ENCODE measurements around the gene CX3CR1. TPM values are rescaled to one million over a fixed set of nuclear protein-coding genes. Genes with fewer than 3 reads are reported as not detected.

The CX3CR1 gene
- total and polyA plus RNA-seq, 9 of the 15 experiments (the other 6 are each of a cell fraction or from before 2014, with no cell fraction given): 0.03 to 0.21 TPM; not detected in 7

DNA sequence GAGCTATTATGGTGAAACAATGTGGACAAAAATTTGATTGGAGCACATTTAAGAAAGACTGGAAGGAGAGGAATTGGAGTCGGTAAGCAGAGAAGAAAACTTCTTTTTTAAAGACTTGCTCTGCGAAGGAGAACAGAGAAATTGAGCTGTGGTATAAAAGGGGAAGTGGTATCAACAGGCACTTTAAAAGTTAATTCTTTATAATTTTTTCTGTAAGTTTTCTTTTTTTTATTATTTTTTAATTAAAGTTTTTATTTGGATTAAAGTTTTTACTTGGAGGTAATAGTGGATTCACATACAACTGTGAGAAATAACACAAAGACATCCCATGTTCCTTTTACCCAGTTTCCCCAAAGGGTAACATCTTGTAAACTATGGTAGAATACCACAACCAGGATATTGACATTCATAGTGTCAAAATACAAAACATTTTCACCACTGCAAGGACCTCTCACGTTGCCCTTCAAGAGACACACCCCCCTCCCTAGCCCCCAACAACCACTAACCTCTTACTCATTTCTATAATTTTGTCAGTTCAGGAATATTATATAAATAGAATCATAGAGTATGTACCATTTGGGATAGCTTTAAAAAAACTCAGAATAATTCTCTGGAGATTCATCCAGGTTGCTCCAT is 53.6 kb downstream of the CX3CR1 start:
- Histone ChIP-seq H3K9ac (ENCODE audit: insufficient read depth in 1 of 2, low read depth in 2 of 2, low read length in 2 of 2) (no peak overlapping the region), H3K4me2 (ENCODE audit: insufficient read depth, low read length) (no peak overlapping the region), H3K79me2 (ENCODE audit: control insufficient read depth, insufficient read depth, low read length) (no peaks in the 10 kb centered on the region), H3K27me3 (ENCODE audit: control insufficient read depth in 2 of 2, insufficient read depth in 2 of 2, low read length in 2 of 2) (peaks cover 11 to 14% of the 10 kb centered on the region in 2 experiments), H4K20me1 (replicated peaks; ENCODE audit: control insufficient read depth, insufficient read depth, low read length) (no peaks in the 10 kb centered on the region), H3K36me3 (ENCODE audit: control insufficient read depth, insufficient read depth, low read length) (no peaks in the 10 kb centered on the region), H3K9me1 (ENCODE audit: control insufficient read depth, insufficient read depth, low read length) (no peaks in the 10 kb centered on the region), H3K4me1 (replicated peaks in 1 of 2; ENCODE audit: control insufficient read depth in 2 of 2, insufficient read depth in 2 of 2, low read length in 2 of 2) (no peaks in the 10 kb centered on the region), H2AFZ (ENCODE audit: low read depth, low read length) (no peak overlapping the region), H3K27ac (ENCODE audit: extremely low read depth, low read depth, low read length) (no peak overlapping the region), H3K4me3 (no peak overlapping the region), H3K9me3 (replicated peaks; ENCODE audit: control insufficient read depth, insufficient read depth, low read depth, low read length) (no peaks in the 10 kb centered on the region)
- in situ Hi-C loops (cut with MboI) (no loop called here), intact Hi-C loops (cut with micrococcal nuclease) (no loop called here)
- POLR2A ChIA-PET: interaction anchor here (0.6 to 1.4 kb wide), 4 partner anchors 8 to 137 kb away, joined by 3 read pairs; no protein-coding TSS in a partner anchor
- CTCF ChIA-PET (ENCODE audit: low intra/inter-chr PET ratio): no interaction called here
- 0% methylated on average over 3 of the region's 3 CpGs for whole genome bisulfite sequencing (ENCODE audit: insufficient coverage, low coverage, missing lambda C conversion rate)
- FAIRE-seq (no peak), DNase-seq (ENCODE audit: extremely low read depth in 1 of 4, low spot score in 3 of 4) (no peak), ATAC-seq (no peak)
- no TSS peak for BruUV-seq (replicated peaks)
- TF ChIP-seq FOXK2 (conservative IDR thresholded peaks at IDR 0.05 in 1 of 2, IDR thresholded peaks at IDR 0.05 in 1 of 2; ENCODE audit: low read depth in 2 of 2): no peak
- no peak for TF ChIP-seq ZC3H8 (IDR thresholded peaks at IDR 0.05)
- TF ChIP-seq SPI1 (IDR thresholded peaks at IDR 0.05; ENCODE audit: borderline replicate concordance, low read depth, low read length): peak; percentile 79
- TF ChIP-seq HNRNPUL1 (IDR thresholded peaks at IDR 0.05; ENCODE audit: low read length): no peak

DNA sequence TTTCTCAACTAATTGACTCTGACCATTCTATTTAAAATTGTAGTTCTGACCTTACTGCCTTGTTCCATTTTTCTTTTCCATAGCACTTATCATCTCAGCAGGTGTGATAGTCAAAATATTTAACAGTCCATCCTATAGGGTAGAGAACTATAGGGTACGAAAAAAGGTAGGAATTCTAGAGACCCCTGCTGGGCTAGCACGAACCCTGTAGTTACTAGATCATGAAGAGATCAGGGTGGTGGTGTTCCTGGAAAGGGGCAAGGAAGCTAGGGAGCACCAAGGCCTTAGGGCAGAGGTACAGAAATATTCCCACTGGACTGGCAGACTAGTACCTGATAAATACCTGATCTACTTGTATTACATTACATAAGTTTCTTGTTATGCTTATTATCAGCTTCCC is 55.5 kb downstream of the CX3CR1 start:
- 3% methylated on average over 2 of the region's 2 CpGs for WGBS (ENCODE audit: insufficient coverage, low coverage, missing lambda C conversion rate)
- Histone ChIP-seq H3K9me1 (ENCODE audit: control insufficient read depth, insufficient read depth, low read length) (no peaks in the 10 kb centered on the region), H3K9me3 (replicated peaks; ENCODE audit: control insufficient read depth, insufficient read depth, low read depth, low read length) (no peaks in the 10 kb centered on the region), H3K27ac (ENCODE audit: extremely low read depth, low read depth, low read length) (no peak overlapping the region), H4K20me1 (replicated peaks; ENCODE audit: control insufficient read depth, insufficient read depth, low read length) (no peaks in the 10 kb centered on the region), H3K4me2 (ENCODE audit: insufficient read depth, low read length) (no peak overlapping the region), H3K4me3 (no peak overlapping the region), H2AFZ (ENCODE audit: low read depth, low read length) (no peak overlapping the region), H3K36me3 (ENCODE audit: control insufficient read depth, insufficient read depth, low read length) (no peaks in the 10 kb centered on the region), H3K27me3 (ENCODE audit: control insufficient read depth in 2 of 2, insufficient read depth in 2 of 2, low read length in 2 of 2) (peaks cover 14 to 18% of the 10 kb centered on the region in 2 experiments), H3K79me2 (ENCODE audit: control insufficient read depth, insufficient read depth, low read length) (no peaks in the 10 kb centered on the region), H3K4me1 (replicated peaks in 1 of 2; ENCODE audit: control insufficient read depth in 2 of 2, insufficient read depth in 2 of 2, low read length in 2 of 2) (no peaks in the 10 kb centered on the region), H3K9ac (ENCODE audit: insufficient read depth in 1 of 2, low read depth in 2 of 2, low read length in 2 of 2) (no peak overlapping the region)
- no peak for TF ChIP-seq KLF10 (CRISPR knock-in tag; IDR thresholded peaks at IDR 0.05)
- TF ChIP-seq, protein P1, sequence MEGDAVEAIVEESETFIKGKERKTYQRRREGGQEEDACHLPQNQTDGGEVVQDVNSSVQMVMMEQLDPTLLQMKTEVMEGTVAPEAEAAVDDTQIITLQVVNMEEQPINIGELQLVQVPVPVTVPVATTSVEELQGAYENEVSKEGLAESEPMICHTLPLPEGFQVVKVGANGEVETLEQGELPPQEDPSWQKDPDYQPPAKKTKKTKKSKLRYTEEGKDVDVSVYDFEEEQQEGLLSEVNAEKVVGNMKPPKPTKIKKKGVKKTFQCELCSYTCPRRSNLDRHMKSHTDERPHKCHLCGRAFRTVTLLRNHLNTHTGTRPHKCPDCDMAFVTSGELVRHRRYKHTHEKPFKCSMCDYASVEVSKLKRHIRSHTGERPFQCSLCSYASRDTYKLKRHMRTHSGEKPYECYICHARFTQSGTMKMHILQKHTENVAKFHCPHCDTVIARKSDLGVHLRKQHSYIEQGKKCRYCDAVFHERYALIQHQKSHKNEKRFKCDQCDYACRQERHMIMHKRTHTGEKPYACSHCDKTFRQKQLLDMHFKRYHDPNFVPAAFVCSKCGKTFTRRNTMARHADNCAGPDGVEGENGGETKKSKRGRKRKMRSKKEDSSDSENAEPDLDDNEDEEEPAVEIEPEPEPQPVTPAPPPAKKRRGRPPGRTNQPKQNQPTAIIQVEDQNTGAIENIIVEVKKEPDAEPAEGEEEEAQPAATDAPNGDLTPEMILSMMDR (IDR thresholded peaks at IDR 0.05 in 2 of 3, conservative IDR thresholded peaks at IDR 0.05 in 1 of 3; ENCODE audit: insufficient read depth in 2 of 3, low read depth in 1 of 3, low read length in 3 of 3): peak in 1 of 3 experiments; percentile 30; a peak in 2 of 6 replicates
- intact Hi-C loops (cut with micrococcal nuclease): no loop called here
- ATAC-seq (0 out of 3 replicates have a peak, but pooled peaks have one; percentile 39), DNase-seq (ENCODE audit: extremely low read depth in 1 of 4, low spot score in 3 of 4) (no peak), FAIRE-seq (no peak)
- in situ Hi-C loops (cut with MboI): no loop called here
- CTCF ChIA-PET (ENCODE audit: low intra/inter-chr PET ratio): interaction anchor here (1.2 kb wide), 1 partner anchor 63 kb away, joined by 3 read pairs; no protein-coding TSS in a partner anchor
- BruUV-seq (replicated peaks): no TSS peak
- POLR2A ChIA-PET: interaction anchor here (0.6 to 1.3 kb wide), 3 partner anchors 18 to 612 kb away, joined by 3 to 4 read pairs (median 3); no protein-coding TSS in a partner anchor
